GM19328 (cell line): ENCODE measurements around the gene KDM8.

Source experiments
- ATAC-seq: cut with Tn5 transposase; IDR thresholded peaks from one replicate; pipeline ENCODE4 v1.9.1; 2021; ENCODE audit warnings: mild to moderate bottlenecking, moderate library complexity; ENCODE audit not compliant: unreplicated experiment

Gene KDM8

GRCh38 chr16:27203507-27204311 is at the start of gene KDM8:
Gene KDM8 (plus strand): TSS chr16:27203526. CDS start chr16:27210124, 6,598 bp downstream.
- peak; percentile 84 for ATAC-seq

GRCh38 chr16:27154705-27155521 is 48.4 kb upstream of the KDM8 start:
- no peak for ATAC-seq

GRCh38 chr16:27156579-27156978 is 46.7 kb upstream of the KDM8 start:
- no peak for ATAC-seq

- no peak for ATAC-seq
Observed at GRCh38 chr16:27161398-27161797, 41.9 kb upstream of the KDM8 start.

- no peak for ATAC-seq
Observed at GRCh38 chr16:27164352-27164751, 39.0 kb upstream of the KDM8 start.

- ATAC-seq = no peak
Observed at GRCh38 chr16:27165576-27165975, 37.8 kb upstream of the KDM8 start.

GRCh38 chr16:27168790-27169189 is 34.5 kb upstream of the KDM8 start:
- no peak for ATAC-seq

GRCh38 chr16:27169511-27170071 is 33.7 kb upstream of the KDM8 start:
- no peak for ATAC-seq

GRCh38 chr16:27171584-27171983 is 31.7 kb upstream of the KDM8 start:
- ATAC-seq = no peak

- ATAC-seq = no peak
Observed at GRCh38 chr16:27174007-27174406, 29.3 kb upstream of the KDM8 start.

GRCh38 chr16:27174798-27175197 is 28.5 kb upstream of the KDM8 start:
- no peak for ATAC-seq

- ATAC-seq = no peak
Observed at GRCh38 chr16:27175888-27176287, 27.4 kb upstream of the KDM8 start.

- ATAC-seq = no peak
Observed at GRCh38 chr16:27177031-27177774, 26.1 kb upstream of the KDM8 start.

GRCh38 chr16:27179500-27180072 is 23.7 kb upstream of the KDM8 start:
- no peak for ATAC-seq

GRCh38 chr16:27181019-27181790 is 22.1 kb upstream of the KDM8 start:
- no peak for ATAC-seq

- no peak for ATAC-seq
Observed at GRCh38 chr16:27182906-27183405, 20.4 kb upstream of the KDM8 start.

GRCh38 chr16:27185776-27186130 is 17.6 kb upstream of the KDM8 start:
- ATAC-seq = no peak

GRCh38 chr16:27188633-27189032 is 14.7 kb upstream of the KDM8 start:
- ATAC-seq = no peak

- no peak for ATAC-seq
Observed at GRCh38 chr16:27189335-27189972, 13.9 kb upstream of the KDM8 start.
